ENCODE results near the gene KCNJ15. TPM values are rescaled to one million over a fixed set of nuclear protein-coding genes. Genes with fewer than 3 reads are reported as not detected.

KCNJ15 gene
- total and polyA plus RNA-seq, 2 of the 8 experiments (the other 6 are each of a cell fraction or from before 2014, with no cell fraction given): under 0.01 TPM; not detected in 1

GRCh38 chr21:38282921-38283320, 26.1 kb downstream of the KCNJ15 start (continued):
- no peak for TF ChIP-seq TAF1 (IDR thresholded peaks at IDR 0.05; ENCODE audit: low read depth, low read length)

Data from H1 (cell line).